HEK293 (cell line): ENCODE data around the gene PTPRG.

ENCODE experiments used
- CTCF ChIP-seq: fragments of 450-650 bp; formaldehyde crosslinking; IDR thresholded peaks from 2 replicates; pipeline ENCODE4 v1.5.1; 2016; ENCODE audit warnings: missing biosample characterization, missing genetic modification characterization
- TCF7L2 ChIP-seq: IDR thresholded peaks from 2 replicates; pipeline ENCODE4 v1.6.1; 2011; ENCODE audit warnings: low read depth, mild to moderate bottlenecking, inconsistent platforms, low read length, moderate library complexity, borderline replicate concordance
- ZIC2 ChIP-seq: fragments of 450-650 bp; formaldehyde crosslinking; IDR thresholded peaks from 2 replicates; pipeline ENCODE4 v1.5.1; 2016; ENCODE audit warnings: missing biosample characterization, missing genetic modification characterization
- ZNF140 ChIP-seq: fragments of 450-650 bp; formaldehyde crosslinking; IDR thresholded peaks from 2 replicates; pipeline ENCODE4 v1.5.1; 2016; ENCODE audit warnings: missing biosample characterization, missing genetic modification characterization
- ZNF335 ChIP-seq: fragments of 450-650 bp; formaldehyde crosslinking; conservative IDR thresholded peaks from 2 replicates; pipeline ENCODE4 v1.5.1; 2016; ENCODE audit warnings: missing biosample characterization, missing genetic modification characterization
- ZNF677 ChIP-seq: fragments of 450-650 bp; IDR thresholded peaks from 2 replicates; pipeline ENCODE4 v1.5.0; 2018; ENCODE audit warnings: missing biosample characterization, mild to moderate bottlenecking, missing genetic modification characterization, moderate library complexity
- ZNF792 ChIP-seq: fragments of 450-650 bp; formaldehyde crosslinking; IDR thresholded peaks from 2 replicates; pipeline ENCODE4 v1.5.1; 2016; ENCODE audit warnings: missing biosample characterization, missing genetic modification characterization

- TF ChIP-seq CTCF = no peak
- no peak for TF ChIP-seq ZNF792 (tag by site-specific recombination)
- no peak for TF ChIP-seq ZNF677 (tag by site-specific recombination)
- no peak for TF ChIP-seq ZNF335
- no peak for TF ChIP-seq ZIC2
- no peak for TF ChIP-seq ZNF140 (tag by site-specific recombination)
- TF ChIP-seq TCF7L2 = no peak
Measured at GRCh38 chr3:62323241-62323640, 761.9 kb downstream of the PTPRG start.
